Measurements from ENCODE around the gene A1BG. TPM values are rescaled to one million over a fixed set of nuclear protein-coding genes. Genes with fewer than 3 reads are reported as not detected.
A peak's percentile ranks its signal among the peaks of the same experiment; 100 is the strongest.

Gene A1BG
- total RNA-seq (10.8 TPM), polyA plus RNA-seq (ENCODE audit: insufficient read depth in 1 of 8, insufficient read length in 8 of 8, low replicate concordance in 1 of 8) (1 to 10 TPM; 2.4 to 5.0 (median 4.2) TPM)
- long read RNA-seq, donor 1, partial matches to known transcripts = 0 of 1 reads
- long read RNA-seq, donor 1, other reads (novel, unspliced or antisense) = 0 of 1 reads
- long read RNA-seq, donor 2, partial matches to known transcripts = 0 of 1 reads
- long read RNA-seq, donor 2, other reads (novel, unspliced or antisense) = 0 of 1 reads
- long read RNA-seq, donor 3, transcript A1BG-203 (2 exons, 2,134 nt) = major isoform, 5 of 5 reads
- long read RNA-seq, donor 3, partial matches to known transcripts = 0 of 5 reads
- long read RNA-seq, donor 3, other reads (novel, unspliced or antisense) = 0 of 5 reads
- long read RNA-seq, donor 4, transcript A1BG-203 (2 exons, 2,134 nt) = major isoform, 6 of 6 reads
- long read RNA-seq, donor 4, partial matches to known transcripts = 0 of 6 reads
- long read RNA-seq, donor 4, other reads (novel, unspliced or antisense) = 0 of 6 reads
- long read RNA-seq, donor 5, transcript A1BG-203 (2 exons, 2,134 nt) = major isoform, 17 of 17 reads
- long read RNA-seq, donor 5, partial matches to known transcripts = 0 of 17 reads
- long read RNA-seq, donor 5, other reads (novel, unspliced or antisense) = 0 of 17 reads
- long read RNA-seq, donor 6 = 0 reads
- long read RNA-seq, donor 7, partial matches to known transcripts = 0 of 4 reads
- long read RNA-seq, donor 7, other reads (novel, unspliced or antisense) = 0 of 4 reads
- long read RNA-seq, donor 8, partial matches to known transcripts = 0 of 2 reads
- long read RNA-seq, donor 8, other reads (novel, unspliced or antisense) = 0 of 2 reads
- long read RNA-seq, donor 9, partial matches to known transcripts = 0 of 4 reads
- long read RNA-seq, donor 9, other reads (novel, unspliced or antisense) = 0 of 4 reads
- long read RNA-seq, donor 10, transcript A1BG-203 (2 exons, 2,134 nt) = major isoform, 7 of 7 reads
- long read RNA-seq, donor 10, partial matches to known transcripts = 0 of 7 reads
- long read RNA-seq, donor 10, other reads (novel, unspliced or antisense) = 0 of 7 reads
- long read RNA-seq, donor 11, transcript A1BG-203 (2 exons, 2,134 nt) = major isoform, 5 of 5 reads
- long read RNA-seq, donor 11, partial matches to known transcripts = 0 of 5 reads
- long read RNA-seq, donor 11, other reads (novel, unspliced or antisense) = 0 of 5 reads

GRCh38 chr19:58352760-58353671, at the start of gene A1BG:
TSS of gene A1BG (minus strand) at chr19:58353492. CDS start at chr19:58353437, 55 bp downstream.
- Histone ChIP-seq H3K9me3 (replicated peaks; ENCODE audit: control insufficient read depth, low read depth, low read length) (no peaks in the 10 kb centered on the region), H3K27me3 (ENCODE audit: control insufficient read depth, insufficient read depth, low read length) (peaks cover 47% of the 10 kb centered on the region), H3K4me3 (ENCODE audit: low read length) (no peak within 1 kb of the TSS), H3K36me3 (ENCODE audit: control insufficient read depth, insufficient read depth, low read length) (peaks cover 3% of the 10 kb centered on the region), H3K4me1 (ENCODE audit: control insufficient read depth, insufficient read depth, low read length) (peaks cover 18% of the 10 kb centered on the region), H3K27ac (ENCODE audit: low read length) (no peak within 1 kb of the TSS)
- WGBS (ENCODE audit: insufficient coverage) = 80% methylated on average over 20 of the region's 26 CpGs
- DNase-seq = no peak

DNA sequence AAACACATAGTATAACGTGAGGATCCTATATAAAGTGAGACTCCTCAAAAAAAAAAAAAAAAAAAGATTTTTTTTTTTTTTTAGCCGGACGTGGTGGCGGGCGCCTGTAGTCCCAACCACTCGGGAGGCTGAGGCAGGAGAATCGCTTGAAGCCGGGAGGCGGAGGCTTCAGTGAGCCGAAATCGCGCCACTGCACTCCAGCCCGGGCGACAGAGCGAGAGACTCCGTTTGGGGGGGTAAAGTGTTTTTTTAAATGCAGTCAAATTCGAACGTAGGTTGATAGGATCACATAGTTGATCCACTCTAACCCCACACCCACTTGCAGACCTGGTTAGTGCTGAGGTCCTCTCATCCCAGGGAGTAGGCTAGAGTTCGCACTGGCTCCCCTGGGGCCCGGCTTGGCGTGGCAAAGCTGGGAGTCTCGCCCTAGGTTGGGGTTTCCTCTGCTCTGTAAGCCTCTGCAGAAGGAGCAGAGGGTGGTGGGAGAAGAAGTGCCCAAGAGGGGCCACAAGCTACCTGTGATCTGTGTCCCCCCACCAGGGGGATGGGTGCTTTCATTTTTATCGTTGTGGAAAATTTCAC, 48.6 kb upstream of the A1BG start:
- 8% methylated on average over 7 of the region's 23 CpGs for WGBS (ENCODE audit: insufficient coverage)
- DNase-seq = peak; percentile 27
- Histone ChIP-seq H3K36me3 (ENCODE audit: control insufficient read depth, insufficient read depth, low read length) (no peaks in the 10 kb centered on the region), H3K27ac (ENCODE audit: low read length) (peak overlapping the region; percentile 88), H3K9me3 (replicated peaks; ENCODE audit: control insufficient read depth, low read depth, low read length) (no peaks in the 10 kb centered on the region), H3K4me1 (ENCODE audit: control insufficient read depth, insufficient read depth, low read length) (peaks cover 19% of the 10 kb centered on the region), H3K4me3 (ENCODE audit: low read length) (peak overlapping the region; percentile 69), H3K27me3 (ENCODE audit: control insufficient read depth, insufficient read depth, low read length) (peaks cover 14% of the 10 kb centered on the region)

DNA sequence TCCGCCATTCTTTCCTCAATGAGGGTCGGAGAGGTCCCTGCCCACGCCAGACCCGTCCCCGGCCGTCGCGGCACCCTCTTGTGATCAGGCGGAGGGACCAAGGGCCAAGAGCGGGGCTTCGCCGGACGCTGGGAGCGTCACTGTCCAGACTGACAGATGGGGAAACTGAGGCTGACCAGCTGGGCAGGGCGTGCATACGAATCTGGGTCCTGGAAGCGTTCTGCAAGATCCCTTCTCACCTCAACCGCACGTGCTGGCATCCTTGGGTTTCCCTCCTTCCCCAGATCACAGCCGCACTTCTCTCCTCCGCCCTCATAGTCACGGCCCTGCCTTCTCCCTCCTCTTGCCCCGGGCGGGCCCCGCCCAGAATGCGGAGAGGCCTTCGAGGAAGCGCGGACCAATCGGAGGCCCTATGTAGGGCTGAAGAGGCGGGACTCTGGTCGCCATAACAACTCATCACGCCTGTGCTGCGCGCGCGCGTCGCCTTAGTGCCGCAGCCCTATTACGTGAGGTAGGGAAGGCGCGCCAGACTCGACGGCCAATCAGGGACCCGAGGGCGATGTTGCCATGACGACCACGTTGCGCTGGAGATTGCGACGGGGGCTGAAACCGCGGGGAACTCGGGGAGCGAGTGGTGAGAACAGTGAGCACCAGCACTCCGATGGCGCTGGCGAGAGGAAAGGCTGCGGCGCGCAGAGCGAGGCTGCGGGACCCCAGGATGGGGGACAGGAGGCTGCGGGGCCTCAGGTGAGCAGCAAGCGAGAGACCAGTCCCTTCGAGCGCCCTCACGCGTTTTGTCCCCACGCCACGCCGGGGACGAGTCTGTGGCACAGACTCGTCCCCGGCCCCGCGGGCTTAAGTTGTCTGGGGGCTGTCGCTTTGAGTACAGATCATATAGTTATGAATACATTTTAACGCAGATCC, 47.9 kb upstream of the A1BG start:
- H3K9me3 ChIP-seq (replicated peaks; ENCODE audit: control insufficient read depth, low read depth, low read length) = no peaks in the 10 kb centered on the region
- H3K36me3 ChIP-seq (ENCODE audit: control insufficient read depth, insufficient read depth, low read length) = no peaks in the 10 kb centered on the region
- H3K27me3 ChIP-seq (ENCODE audit: control insufficient read depth, insufficient read depth, low read length) = peaks cover 16% of the 10 kb centered on the region
- DNase-seq = peak; percentile 100
- peak overlapping the region; percentile 69 for H3K4me3 ChIP-seq (ENCODE audit: low read length)
- peaks cover 18% of the 10 kb centered on the region for H3K4me1 ChIP-seq (ENCODE audit: control insufficient read depth, insufficient read depth, low read length)
- WGBS (ENCODE audit: insufficient coverage) = 2% methylated on average over 65 of the region's 80 CpGs
- peak overlapping the region; percentile 88 for H3K27ac ChIP-seq (ENCODE audit: low read length)

DNA sequence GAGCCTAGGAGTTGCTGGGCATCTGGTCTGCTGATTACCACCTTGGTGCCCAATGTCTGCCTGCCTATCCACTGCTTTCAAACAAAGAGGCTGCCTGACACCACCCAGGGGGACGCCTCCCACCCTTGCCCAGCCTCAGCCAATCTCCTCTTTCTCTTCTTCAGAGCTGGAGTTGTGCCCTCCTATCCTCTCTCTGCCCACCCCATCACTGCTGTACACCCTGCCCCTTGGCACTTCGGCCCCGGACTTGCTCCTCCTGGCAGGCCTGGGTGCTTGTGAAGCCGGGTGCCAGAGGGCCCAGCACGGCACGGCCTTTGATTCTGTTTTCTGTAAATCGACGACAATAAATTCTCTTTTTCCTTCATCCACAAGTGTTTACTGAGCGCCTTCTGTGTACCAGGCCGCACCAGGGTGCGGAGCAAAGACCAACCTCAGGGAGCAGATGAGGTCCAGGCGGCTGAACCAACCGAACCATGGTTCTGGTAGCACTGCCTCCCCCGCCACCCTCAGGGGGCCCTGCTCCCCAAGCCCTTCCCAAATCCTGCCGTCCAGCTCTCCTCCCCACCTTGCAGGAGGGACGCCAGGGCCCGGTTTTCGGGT, 47.1 kb upstream of the A1BG start:
- 50% methylated on average over 15 of the region's 18 CpGs for WGBS (ENCODE audit: insufficient coverage)
- no peaks in the 10 kb centered on the region for H3K36me3 ChIP-seq (ENCODE audit: control insufficient read depth, insufficient read depth, low read length)
- H3K9me3 ChIP-seq (replicated peaks; ENCODE audit: control insufficient read depth, low read depth, low read length) = no peaks in the 10 kb centered on the region

GRCh38 chr19:58399903-58400302, 46.6 kb upstream of the A1BG start:
- Histone ChIP-seq H3K27ac (ENCODE audit: low read length) (no peak overlapping the region), H3K36me3 (ENCODE audit: control insufficient read depth, insufficient read depth, low read length) (peaks cover 5% of the 10 kb centered on the region), H3K4me1 (ENCODE audit: control insufficient read depth, insufficient read depth, low read length) (peaks cover 23% of the 10 kb centered on the region), H3K27me3 (ENCODE audit: control insufficient read depth, insufficient read depth, low read length) (peaks cover 29% of the 10 kb centered on the region), H3K9me3 (replicated peaks; ENCODE audit: control insufficient read depth, low read depth, low read length) (no peaks in the 10 kb centered on the region), H3K4me3 (ENCODE audit: low read length) (no peak overlapping the region)
- 80% methylated on average over 1 of the region's 3 CpGs for WGBS (ENCODE audit: insufficient coverage)
- DNase-seq = peak; percentile 7

More for the DNA sequence above, 47.1 kb upstream of the A1BG start:
- no peak overlapping the region for H3K27ac ChIP-seq (ENCODE audit: low read length)
- peak; percentile 28 for DNase-seq
- peak overlapping the region; percentile 60 for H3K4me3 ChIP-seq (ENCODE audit: low read length)
- peaks cover 23% of the 10 kb centered on the region for H3K4me1 ChIP-seq (ENCODE audit: control insufficient read depth, insufficient read depth, low read length)
- peaks cover 24% of the 10 kb centered on the region for H3K27me3 ChIP-seq (ENCODE audit: control insufficient read depth, insufficient read depth, low read length)

GRCh38 chr19:58398545-58398944, 45.3 kb upstream of the A1BG start:
- 90% methylated on average over 2 of the region's 6 CpGs for WGBS (ENCODE audit: insufficient coverage)
- H3K9me3 ChIP-seq (replicated peaks; ENCODE audit: control insufficient read depth, low read depth, low read length) = no peaks in the 10 kb centered on the region
- H3K4me1 ChIP-seq (ENCODE audit: control insufficient read depth, insufficient read depth, low read length) = peaks cover 23% of the 10 kb centered on the region
- DNase-seq = no peak
- H3K27me3 ChIP-seq (ENCODE audit: control insufficient read depth, insufficient read depth, low read length) = peaks cover 35% of the 10 kb centered on the region
- H3K4me3 ChIP-seq (ENCODE audit: low read length) = no peak overlapping the region
- peaks cover 18% of the 10 kb centered on the region for H3K36me3 ChIP-seq (ENCODE audit: control insufficient read depth, insufficient read depth, low read length)
- H3K27ac ChIP-seq (ENCODE audit: low read length) = no peak overlapping the region

DNA sequence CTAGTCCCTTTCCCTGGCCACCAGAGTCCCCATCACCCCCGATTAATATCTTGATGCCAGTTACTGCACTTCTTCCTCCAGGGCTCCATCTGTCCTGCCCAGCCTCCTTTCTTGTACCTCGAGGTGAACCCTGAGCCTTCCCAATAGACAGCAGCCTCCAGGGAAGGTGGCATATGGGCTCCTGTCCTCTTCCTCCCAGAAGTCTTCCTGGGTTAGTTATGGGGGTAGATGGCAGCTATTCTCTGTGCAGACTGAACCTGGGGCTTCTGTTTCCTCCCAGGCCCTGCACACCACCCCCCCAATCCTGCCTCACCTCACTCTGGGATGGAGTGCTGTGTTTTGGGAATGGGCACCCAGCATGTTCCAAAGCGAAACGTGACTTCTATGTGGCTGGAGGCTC, 44.8 kb upstream of the A1BG start:
- Histone ChIP-seq H3K4me3 (ENCODE audit: low read length) (no peak overlapping the region), H3K27ac (ENCODE audit: low read length) (no peak overlapping the region), H3K36me3 (ENCODE audit: control insufficient read depth, insufficient read depth, low read length) (peaks cover 23% of the 10 kb centered on the region), H3K4me1 (ENCODE audit: control insufficient read depth, insufficient read depth, low read length) (peaks cover 23% of the 10 kb centered on the region), H3K27me3 (ENCODE audit: control insufficient read depth, insufficient read depth, low read length) (peaks cover 37% of the 10 kb centered on the region), H3K9me3 (replicated peaks; ENCODE audit: control insufficient read depth, low read depth, low read length) (no peaks in the 10 kb centered on the region)
- no peak for DNase-seq
- no CpG with 5 or more reads among the region's 4 CpGs for WGBS (ENCODE audit: insufficient coverage)

- Histone ChIP-seq H3K36me3 (ENCODE audit: control insufficient read depth, insufficient read depth, low read length) (peaks cover 28% of the 10 kb centered on the region), H3K4me1 (ENCODE audit: control insufficient read depth, insufficient read depth, low read length) (peaks cover 23% of the 10 kb centered on the region), H3K27ac (ENCODE audit: low read length) (no peak overlapping the region), H3K27me3 (ENCODE audit: control insufficient read depth, insufficient read depth, low read length) (peaks cover 37% of the 10 kb centered on the region), H3K4me3 (ENCODE audit: low read length) (no peak overlapping the region), H3K9me3 (replicated peaks; ENCODE audit: control insufficient read depth, low read depth, low read length) (no peaks in the 10 kb centered on the region)
- peak; percentile 10 for DNase-seq
- WGBS (ENCODE audit: insufficient coverage) = 56% methylated on average over 4 of the region's 7 CpGs
Observed at GRCh38 chr19:58397533-58398037, 44.3 kb upstream of the A1BG start.
